Inferior parietal cortex (tissue), 1 donor: Measurements from ENCODE around the gene PDE5A.
"Not testable (repeated sequence)": the region's sequence is repeated elsewhere in the genome, so short reads cannot be mapped to it uniquely, and the experiment has no call there.

Experiments used
- DNase-seq: peaks from one replicate; pipeline ENCODE4 v3.0.0-alpha.2; 2016; ENCODE audit errors: extremely low spot score

Gene PDE5A

GRCh38 chr4:119646347-119647071, 17.9 kb upstream of the PDE5A start:
- DNase-seq: peak; percentile 73

GRCh38 chr4:119643306-119644042, 14.9 kb upstream of the PDE5A start:
- no peak for DNase-seq

- DNase-seq: no peak
Observed at GRCh38 chr4:119641765-119642164, 13.2 kb upstream of the PDE5A start.

- DNase-seq: no peak
Observed at GRCh38 chr4:119638359-119638758, 9.8 kb upstream of the PDE5A start.

- not testable (repeated sequence) for DNase-seq
Observed at GRCh38 chr4:119636851-119637250, 8.2 kb upstream of the PDE5A start.

- DNase-seq: no peak
Observed at GRCh38 chr4:119632216-119632615, 3.6 kb upstream of the PDE5A start.

- DNase-seq: no peak
Observed at GRCh38 chr4:119629142-119629471, 503 bp upstream of the PDE5A start.

GRCh38 chr4:119627267-119628255, 1.0 kb downstream of the PDE5A start:
- DNase-seq: no peak

GRCh38 chr4:119626943-119627266, 1.7 kb downstream of the PDE5A start:
- DNase-seq: no peak

GRCh38 chr4:119626420-119626819, 2.2 kb downstream of the PDE5A start:
- no peak for DNase-seq

GRCh38 chr4:119625761-119626160, 2.8 kb downstream of the PDE5A start:
- DNase-seq: no peak

GRCh38 chr4:119624356-119624755, 4.2 kb downstream of the PDE5A start:
- DNase-seq: no peak

GRCh38 chr4:119623025-119623424, 5.6 kb downstream of the PDE5A start:
- DNase-seq: no peak

- DNase-seq: no peak
Observed at GRCh38 chr4:119615068-119615719, 13.4 kb downstream of the PDE5A start.

- no peak for DNase-seq
Observed at GRCh38 chr4:119604266-119604665, 24.3 kb downstream of the PDE5A start.

GRCh38 chr4:119602366-119602765, 26.2 kb downstream of the PDE5A start:
- DNase-seq: no peak

- no peak for DNase-seq
Observed at GRCh38 chr4:119598521-119598920, 30.1 kb downstream of the PDE5A start.

GRCh38 chr4:119597377-119597776, 31.2 kb downstream of the PDE5A start:
- DNase-seq: no peak

- DNase-seq: no peak
Observed at GRCh38 chr4:119593698-119594097, 34.9 kb downstream of the PDE5A start.

GRCh38 chr4:119592830-119593229, 35.8 kb downstream of the PDE5A start:
- DNase-seq: no peak

GRCh38 chr4:119589165-119589564, 39.4 kb downstream of the PDE5A start:
- DNase-seq: no peak

- no peak for DNase-seq
Observed at GRCh38 chr4:119587796-119588195, 40.8 kb downstream of the PDE5A start.
